ENCODE measurements around the gene PDE6A. TPM values are rescaled to one million over a fixed set of nuclear protein-coding genes. Genes with fewer than 3 reads are reported as not detected.
A peak's percentile ranks its signal among the peaks of the same experiment; 100 is the strongest.
"Not testable (repeated sequence)": the region's sequence is repeated elsewhere in the genome, so short reads cannot be mapped to it uniquely, and the experiment has no call there.

Gene PDE6A
- total RNA-seq, 1 donor from 2014 or later, result 0.12 TPM

DNA sequence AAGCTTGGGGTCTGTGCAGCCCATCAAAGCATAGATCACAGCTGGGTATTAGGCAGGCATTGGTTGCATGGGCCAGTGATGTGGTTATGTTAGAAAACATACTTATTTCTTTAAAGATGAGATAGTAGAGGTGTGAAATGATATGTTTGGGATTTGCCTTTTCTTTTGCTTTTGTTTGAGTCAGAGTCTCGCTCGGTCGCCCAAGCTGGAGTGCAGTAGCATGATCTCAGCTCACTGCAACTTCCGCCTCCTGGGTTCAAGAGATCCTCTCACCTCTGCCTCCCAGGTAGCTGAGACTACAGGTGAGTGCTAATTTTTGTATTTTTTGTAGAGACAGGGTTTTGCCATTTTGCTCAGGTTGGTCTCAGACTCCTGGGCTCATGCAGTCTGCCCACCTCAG is 84.8 kb downstream of the PDE6A start:
- Mint-ChIP-seq H3K4me1 (ENCODE audit: low read depth) (peaks cover 23% of the 10 kb centered on the region), H3K27ac (ENCODE audit: unreplicated experiment) (no peak overlapping the region), H3K27me3 (ENCODE audit: low read depth) (no peaks in the 10 kb centered on the region)

DNA sequence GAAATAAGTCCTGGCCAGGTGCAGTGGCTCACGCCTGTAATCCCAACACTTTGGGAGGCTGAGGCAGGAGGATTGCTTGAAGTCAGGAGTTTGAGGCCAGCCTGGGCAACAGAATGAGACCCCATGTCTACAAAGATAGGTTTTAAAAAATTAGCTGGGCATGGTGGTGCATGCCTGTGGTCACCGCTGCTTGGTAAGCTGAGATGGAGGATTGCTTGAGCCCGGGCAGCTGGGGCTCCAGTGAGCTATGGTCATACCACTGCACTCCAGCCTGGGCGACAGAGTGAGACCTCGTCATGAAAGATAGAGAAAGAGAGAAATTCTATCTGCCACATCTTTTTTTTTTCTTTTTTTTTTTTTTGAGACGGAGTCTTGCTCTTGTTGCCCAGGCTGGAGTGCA is 86.1 kb downstream of the PDE6A start:
- DNase-seq (ENCODE audit: low spot score); H3K9me3 Mint-ChIP-seq (ENCODE audit: low read depth); H3K36me3 Mint-ChIP-seq (ENCODE audit: low read depth); H3K4me3 Mint-ChIP-seq (ENCODE audit: unreplicated experiment); H3K27me3 Mint-ChIP-seq (ENCODE audit: low read depth); H3K27ac Mint-ChIP-seq (ENCODE audit: unreplicated experiment): not testable (repeated sequence)
- peaks cover 24% of the 10 kb centered on the region for H3K4me1 Mint-ChIP-seq (ENCODE audit: low read depth)

More for the DNA sequence above, 84.8 kb downstream of the PDE6A start:
- Mint-ChIP-seq H3K9me3 (ENCODE audit: low read depth) (no peaks in the 10 kb centered on the region), H3K4me3 (ENCODE audit: unreplicated experiment) (no peak overlapping the region), H3K36me3 (ENCODE audit: low read depth) (no peaks in the 10 kb centered on the region)
- TF ChIP-seq CTCF (IDR thresholded peaks at IDR 0.05), result no peak
- no peak for DNase-seq (ENCODE audit: low spot score)

DNA sequence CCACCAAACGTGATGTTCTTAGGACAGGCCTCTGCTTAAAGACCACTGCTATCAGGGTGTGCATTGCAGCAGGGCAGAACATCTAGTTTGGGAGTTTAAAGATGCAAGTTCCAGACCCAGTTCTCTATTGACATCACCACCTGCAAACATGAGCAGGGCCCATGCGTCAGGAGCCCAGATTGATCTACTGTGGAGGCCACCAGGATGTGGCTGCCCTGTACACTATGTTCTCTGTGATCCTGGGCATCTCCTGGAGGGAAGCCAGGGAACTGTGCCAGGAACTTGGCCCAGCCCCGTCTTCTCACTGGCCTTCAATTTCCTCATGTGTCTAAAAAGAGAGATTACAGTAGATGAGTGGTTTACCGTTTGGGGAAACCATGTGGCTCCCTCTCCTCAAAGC is 87.1 kb downstream of the PDE6A start:
- Mint-ChIP-seq H3K9me3 (ENCODE audit: low read depth) (no peaks in the 10 kb centered on the region), H3K36me3 (ENCODE audit: low read depth) (no peaks in the 10 kb centered on the region)

GRCh38 chr5:149855366-149855765 is 89.2 kb downstream of the PDE6A start:
- Mint-ChIP-seq H3K4me3 (ENCODE audit: unreplicated experiment) (no peak overlapping the region), H3K4me1 (ENCODE audit: low read depth) (peaks cover 25% of the 10 kb centered on the region), H3K9me3 (ENCODE audit: low read depth) (no peaks in the 10 kb centered on the region), H3K27ac (ENCODE audit: unreplicated experiment) (no peak overlapping the region), H3K27me3 (ENCODE audit: low read depth) (no peaks in the 10 kb centered on the region), H3K36me3 (ENCODE audit: low read depth) (no peaks in the 10 kb centered on the region)
- no peak for DNase-seq (ENCODE audit: low spot score)
- no peak for TF ChIP-seq CTCF (IDR thresholded peaks at IDR 0.05)

More for the DNA sequence above, 87.1 kb downstream of the PDE6A start:
- peak overlapping the region; percentile 59 for H3K27ac Mint-ChIP-seq (ENCODE audit: unreplicated experiment)
- H3K4me3 Mint-ChIP-seq (ENCODE audit: unreplicated experiment), result no peak overlapping the region
- peaks cover 29% of the 10 kb centered on the region for H3K4me1 Mint-ChIP-seq (ENCODE audit: low read depth)
- TF ChIP-seq CTCF (IDR thresholded peaks at IDR 0.05), result no peak
- DNase-seq (ENCODE audit: low spot score), result no peak
- no peaks in the 10 kb centered on the region for H3K27me3 Mint-ChIP-seq (ENCODE audit: low read depth)

- H3K27ac Mint-ChIP-seq (ENCODE audit: unreplicated experiment), result no peak overlapping the region
- H3K4me3 Mint-ChIP-seq (ENCODE audit: unreplicated experiment), result no peak overlapping the region
- TF ChIP-seq CTCF (IDR thresholded peaks at IDR 0.05), result no peak
- no peaks in the 10 kb centered on the region for H3K9me3 Mint-ChIP-seq (ENCODE audit: low read depth)
- H3K27me3 Mint-ChIP-seq (ENCODE audit: low read depth), result no peaks in the 10 kb centered on the region
- no peak for DNase-seq (ENCODE audit: low spot score)
- peaks cover 25% of the 10 kb centered on the region for H3K4me1 Mint-ChIP-seq (ENCODE audit: low read depth)
- no peaks in the 10 kb centered on the region for H3K36me3 Mint-ChIP-seq (ENCODE audit: low read depth)
Measured at GRCh38 chr5:149854866-149855265, 89.7 kb downstream of the PDE6A start.

DNA sequence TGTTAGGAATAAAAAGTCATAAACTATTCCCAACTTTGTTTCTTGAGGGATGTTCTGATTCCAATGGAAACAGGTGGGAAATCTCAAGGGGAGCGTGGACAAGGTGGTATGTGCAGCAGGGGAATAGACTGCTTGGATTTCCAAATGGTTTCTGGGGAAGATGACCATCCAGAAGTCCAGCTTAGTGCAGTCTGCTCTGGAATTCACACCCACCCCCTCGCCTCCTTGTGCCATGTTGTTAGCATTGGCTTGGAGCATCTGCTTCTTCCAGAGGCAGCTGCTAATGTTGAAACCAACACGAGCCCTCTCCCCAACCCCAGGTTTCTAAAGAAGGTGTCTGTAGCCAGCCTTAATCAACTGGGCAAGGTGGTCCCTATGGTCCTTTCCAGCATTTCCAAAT is 90.9 kb downstream of the PDE6A start:
- H3K27ac Mint-ChIP-seq (ENCODE audit: unreplicated experiment), result no peak overlapping the region
- H3K4me1 Mint-ChIP-seq (ENCODE audit: low read depth), result peaks cover 25% of the 10 kb centered on the region

More for the DNA sequence above, 90.9 kb downstream of the PDE6A start:
- H3K36me3 Mint-ChIP-seq (ENCODE audit: low read depth), result no peaks in the 10 kb centered on the region
- H3K4me3 Mint-ChIP-seq (ENCODE audit: unreplicated experiment), result no peak overlapping the region
- H3K9me3 Mint-ChIP-seq (ENCODE audit: low read depth), result no peaks in the 10 kb centered on the region
- DNase-seq (ENCODE audit: low spot score), result no peak
- no peaks in the 10 kb centered on the region for H3K27me3 Mint-ChIP-seq (ENCODE audit: low read depth)
- TF ChIP-seq CTCF (IDR thresholded peaks at IDR 0.05), result no peak

Data from chondrocyte (in vitro differentiated cells).